ENCODE results near the gene XKRX. TPM values are rescaled to one million over a fixed set of nuclear protein-coding genes. Genes with fewer than 3 reads are reported as not detected.

Gene XKRX
- total and polyA plus RNA-seq, 12 donors = 0.03 TPM; not detected in 11

DNA sequence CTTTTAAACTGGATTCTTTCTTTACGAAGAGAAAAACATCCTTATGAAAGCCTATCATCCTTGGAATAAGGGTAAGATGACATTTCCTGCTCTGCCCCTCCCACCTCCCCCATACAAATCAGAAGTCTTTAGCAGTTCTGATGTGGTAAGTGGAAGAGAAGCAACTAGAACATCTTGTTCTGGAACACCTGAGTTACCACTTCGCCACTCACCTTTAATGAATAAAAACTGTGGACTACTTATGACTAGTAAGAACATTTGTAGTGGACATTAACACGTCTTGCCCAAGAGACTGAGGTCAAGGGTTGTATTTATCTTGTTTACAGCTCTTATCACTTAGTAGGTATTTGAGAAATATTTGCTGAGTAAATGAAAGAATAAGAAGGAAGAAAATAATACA is 4.3 kb downstream of the XKRX start:
- no peak for DNase-seq
- no peak for ATAC-seq
- TF ChIP-seq, protein P1, sequence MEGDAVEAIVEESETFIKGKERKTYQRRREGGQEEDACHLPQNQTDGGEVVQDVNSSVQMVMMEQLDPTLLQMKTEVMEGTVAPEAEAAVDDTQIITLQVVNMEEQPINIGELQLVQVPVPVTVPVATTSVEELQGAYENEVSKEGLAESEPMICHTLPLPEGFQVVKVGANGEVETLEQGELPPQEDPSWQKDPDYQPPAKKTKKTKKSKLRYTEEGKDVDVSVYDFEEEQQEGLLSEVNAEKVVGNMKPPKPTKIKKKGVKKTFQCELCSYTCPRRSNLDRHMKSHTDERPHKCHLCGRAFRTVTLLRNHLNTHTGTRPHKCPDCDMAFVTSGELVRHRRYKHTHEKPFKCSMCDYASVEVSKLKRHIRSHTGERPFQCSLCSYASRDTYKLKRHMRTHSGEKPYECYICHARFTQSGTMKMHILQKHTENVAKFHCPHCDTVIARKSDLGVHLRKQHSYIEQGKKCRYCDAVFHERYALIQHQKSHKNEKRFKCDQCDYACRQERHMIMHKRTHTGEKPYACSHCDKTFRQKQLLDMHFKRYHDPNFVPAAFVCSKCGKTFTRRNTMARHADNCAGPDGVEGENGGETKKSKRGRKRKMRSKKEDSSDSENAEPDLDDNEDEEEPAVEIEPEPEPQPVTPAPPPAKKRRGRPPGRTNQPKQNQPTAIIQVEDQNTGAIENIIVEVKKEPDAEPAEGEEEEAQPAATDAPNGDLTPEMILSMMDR (IDR thresholded peaks at IDR 0.05) = no peak
- no peaks in the 10 kb centered on the region for H3K9me3 ChIP-seq
- no peak overlapping the region for H3K27ac ChIP-seq
- H3K36me3 ChIP-seq = no peaks in the 10 kb centered on the region
- H3K4me3 ChIP-seq = no peak overlapping the region
- intact Hi-C loops (cut with DNase I) = no loop called here
- H3K4me1 ChIP-seq = peaks cover 0 to 3% (median 0%) of the 10 kb centered on the region in 9 donors
- 77 to 78% methylated on average over 3 of the region's 3 CpGs for WGBS, 2 donors
- peaks cover 0 to 21% (median 0%) of the 10 kb centered on the region in 7 donors for H3K27me3 ChIP-seq

DNA sequence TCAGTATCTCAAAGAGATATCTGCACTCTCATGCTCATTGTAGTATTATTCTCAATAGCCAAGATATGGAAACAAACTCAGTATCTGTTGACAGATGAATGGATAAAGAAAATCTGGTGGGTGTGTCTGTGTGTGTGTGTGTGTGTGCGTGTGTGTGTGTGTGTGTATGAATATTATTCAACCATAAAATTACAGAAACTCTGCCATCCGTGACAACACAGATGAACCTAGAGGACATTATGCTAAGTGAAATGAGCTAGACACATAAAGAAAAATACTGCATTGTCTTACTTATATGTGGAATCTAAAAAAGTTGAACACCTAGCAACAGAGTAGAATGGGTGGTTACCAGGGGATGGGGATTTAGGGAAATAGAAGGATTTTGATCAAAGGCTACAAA is 13.2 kb downstream of the XKRX start:
- ATAC-seq (no peak), DNase-seq (no peak)
- no peak overlapping the region for H3K4me3 ChIP-seq
- TF ChIP-seq, protein P1 (IDR thresholded peaks at IDR 0.05) = no peak
- no peaks in the 10 kb centered on the region for H3K9me3 ChIP-seq
- intact Hi-C loops (cut with DNase I) = no loop called here
- H3K27ac ChIP-seq = no peak overlapping the region
- no peaks in the 10 kb centered on the region for H3K4me1 ChIP-seq
- H3K36me3 ChIP-seq = no peaks in the 10 kb centered on the region
- WGBS, 2 donors = 71 to 83% methylated on average over 2 of the region's 2 CpGs
- H3K27me3 ChIP-seq = peaks cover 0 to 18% (median 0%) of the 10 kb centered on the region in 7 donors

DNA sequence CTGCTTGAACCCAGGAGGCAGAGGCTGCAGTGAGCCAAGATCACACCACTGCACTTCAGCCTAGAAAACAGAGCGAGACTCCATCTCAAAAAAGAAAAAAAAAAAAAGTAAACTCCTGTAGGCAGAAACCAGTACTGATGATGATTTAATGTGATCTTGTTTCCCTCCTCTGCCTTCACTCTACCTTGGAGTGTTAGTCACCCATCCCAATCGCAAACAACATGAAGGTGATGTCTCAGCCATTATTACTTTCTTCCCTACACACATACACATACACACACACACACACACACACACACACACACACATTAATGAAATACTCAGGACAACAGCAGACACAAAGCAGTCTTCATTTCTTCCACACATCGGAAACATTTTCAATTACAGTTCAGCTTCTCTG is 15.6 kb downstream of the XKRX start:
- TF ChIP-seq, protein P1 (IDR thresholded peaks at IDR 0.05) = no peak

DNA sequence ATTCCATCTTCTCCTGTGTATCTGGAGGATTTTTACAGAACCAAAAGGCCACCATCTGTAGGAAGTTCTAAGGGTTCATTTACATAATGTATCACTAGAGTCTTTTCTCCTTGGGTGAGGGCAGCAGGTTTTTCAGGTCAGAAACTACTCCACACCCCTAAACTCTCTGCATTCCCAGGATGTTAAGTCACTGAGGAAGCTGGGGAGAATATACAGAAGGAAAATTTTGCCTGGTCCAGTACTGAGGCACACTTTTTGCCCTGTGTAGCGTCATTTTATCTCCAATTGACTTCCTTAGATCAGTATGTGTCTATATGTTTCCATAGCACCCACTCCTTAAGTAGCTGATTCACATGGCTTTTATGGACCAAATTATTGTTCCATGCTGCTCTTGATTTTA is 17.0 kb downstream of the XKRX start:
- no peak for DNase-seq
- H3K27ac ChIP-seq = no peak overlapping the region
- no peak overlapping the region for H3K4me3 ChIP-seq
- WGBS, 2 donors = 48 to 50% methylated on average over 1 of the region's 1 CpG
- intact Hi-C loops (cut with DNase I) = no loop called here
- no peak for ATAC-seq
- no peaks in the 10 kb centered on the region for H3K36me3 ChIP-seq
- H3K9me3 ChIP-seq = no peaks in the 10 kb centered on the region
- no peaks in the 10 kb centered on the region for H3K4me1 ChIP-seq
- peaks cover 0 to 16% (median 0%) of the 10 kb centered on the region in 7 donors for H3K27me3 ChIP-seq
- TF ChIP-seq, protein P1 (IDR thresholded peaks at IDR 0.05) = no peak

More for the DNA sequence above, 15.6 kb downstream of the XKRX start:
- H3K27ac ChIP-seq = no peak overlapping the region
- no peak overlapping the region for H3K4me3 ChIP-seq
- H3K36me3 ChIP-seq = no peaks in the 10 kb centered on the region
- H3K4me1 ChIP-seq = no peaks in the 10 kb centered on the region
- H3K27me3 ChIP-seq = peaks cover 0 to 24% (median 0%) of the 10 kb centered on the region in 7 donors
- 96 to 100% methylated on average over 2 to 3 of the region's 3 CpGs for WGBS, 2 donors
- ATAC-seq = no peak
- no peak for DNase-seq
- no peaks in the 10 kb centered on the region for H3K9me3 ChIP-seq
- intact Hi-C loops (cut with DNase I) = no loop called here

All from heart right ventricle (tissue), 16 donors.